HG02678 (cell line): ENCODE results near the gene ZBTB43.
A peak's percentile ranks its signal among the peaks of the same experiment; 100 is the strongest.
"Not testable (repeated sequence)": the region's sequence is repeated elsewhere in the genome, so short reads cannot be mapped to it uniquely, and the experiment has no call there.

Experiments used
- ATAC-seq: cut with Tn5 transposase; IDR thresholded peaks from one replicate; pipeline ENCODE4 v1.9.1; 2021; ENCODE audit warnings: mild to moderate bottlenecking, moderate library complexity; ENCODE audit not compliant: unreplicated experiment

ZBTB43 gene

DNA sequence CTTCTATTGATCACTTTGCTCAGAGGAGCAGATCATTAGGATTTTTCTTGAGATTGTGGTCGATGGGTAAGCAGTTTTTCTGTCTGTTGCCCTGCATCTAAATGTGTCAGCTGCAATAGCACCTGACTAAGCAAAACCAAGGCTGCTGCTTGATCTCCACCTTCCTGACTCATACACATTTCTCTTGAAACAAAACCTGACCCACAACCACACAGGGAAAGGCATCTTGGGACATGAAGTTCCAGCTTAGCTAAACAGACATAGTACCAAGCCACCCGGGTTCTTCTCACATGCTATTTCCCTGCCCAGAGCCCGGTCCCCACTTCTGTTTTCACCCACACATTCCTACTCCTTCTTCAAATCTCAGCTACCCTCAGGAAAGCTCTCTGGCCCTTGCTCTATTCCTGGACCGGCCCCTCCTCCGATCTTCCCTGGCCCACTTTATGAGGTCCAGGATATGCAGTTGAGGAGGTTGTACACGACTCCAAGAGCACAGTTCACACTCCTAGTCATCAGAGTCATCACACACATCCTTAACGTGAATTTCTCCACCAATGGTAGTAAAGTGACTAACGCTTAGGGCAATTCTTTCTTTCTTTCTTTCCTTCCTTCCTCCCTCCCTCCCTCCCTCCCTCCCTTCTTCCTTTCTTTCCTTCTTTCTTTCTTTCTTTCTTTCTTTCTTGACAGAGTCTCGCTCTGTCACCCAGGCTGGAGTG lies 16.0 kb upstream of the ZBTB43 start:
- no peak for ATAC-seq

DNA sequence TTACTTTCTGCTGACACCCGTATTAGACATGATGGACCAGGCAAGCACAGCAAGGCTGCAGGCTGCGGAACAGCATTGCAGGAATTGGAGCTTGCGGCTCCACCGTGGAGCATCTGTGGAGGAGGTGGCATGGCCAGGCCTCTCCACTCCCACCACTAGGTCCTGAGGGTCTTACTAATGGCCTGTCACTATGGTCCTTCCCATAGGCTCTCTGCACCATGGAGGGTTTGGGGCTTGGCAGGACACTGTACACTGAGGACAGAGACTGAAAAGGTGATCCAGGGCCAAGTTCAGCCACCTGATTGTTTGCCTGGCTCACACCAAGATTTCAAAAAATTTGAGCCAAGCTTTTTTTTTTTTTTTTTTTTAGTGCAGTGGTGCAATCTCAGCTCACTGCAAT lies 14.3 kb upstream of the ZBTB43 start:
- no peak for ATAC-seq

DNA sequence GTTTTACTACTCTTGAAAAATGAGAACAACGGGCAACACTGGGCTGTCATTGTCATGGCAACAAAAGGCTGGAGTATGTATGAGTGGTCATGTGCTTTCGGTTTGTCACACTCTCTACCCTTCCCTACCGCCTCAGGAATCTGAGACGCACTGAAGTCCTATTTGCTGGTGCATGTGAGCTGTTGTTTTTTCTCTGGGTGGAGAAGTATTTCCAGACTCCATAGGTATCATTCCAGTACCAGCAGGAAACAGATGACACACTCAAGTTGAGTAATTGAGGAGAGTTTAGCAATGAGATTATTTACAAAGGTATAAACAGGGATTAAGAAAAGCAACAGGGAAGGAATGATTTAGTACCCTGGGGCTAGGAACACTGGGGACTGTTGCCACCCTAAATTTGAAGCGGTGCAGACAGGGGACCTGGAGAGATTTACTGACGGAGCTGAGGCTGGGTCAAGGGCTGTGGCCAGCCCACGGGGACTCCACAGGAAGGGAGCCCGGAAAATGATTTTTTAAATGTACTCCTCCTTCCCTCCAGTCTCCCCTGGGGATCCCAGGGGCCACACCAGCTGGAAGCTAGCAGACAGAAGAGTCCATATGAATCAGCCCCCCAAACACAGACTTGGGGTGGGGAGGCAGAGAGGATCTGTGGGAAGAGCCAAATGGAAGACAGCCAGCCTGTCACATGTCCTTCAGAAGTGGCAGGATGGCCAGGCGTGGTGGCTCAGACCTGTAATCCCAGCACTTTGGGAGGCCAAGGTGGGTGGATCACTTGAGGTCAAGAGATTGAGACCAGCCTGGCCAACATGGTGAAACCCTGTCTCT lies 13.2 kb upstream of the ZBTB43 start:
- ATAC-seq: no peak

DNA sequence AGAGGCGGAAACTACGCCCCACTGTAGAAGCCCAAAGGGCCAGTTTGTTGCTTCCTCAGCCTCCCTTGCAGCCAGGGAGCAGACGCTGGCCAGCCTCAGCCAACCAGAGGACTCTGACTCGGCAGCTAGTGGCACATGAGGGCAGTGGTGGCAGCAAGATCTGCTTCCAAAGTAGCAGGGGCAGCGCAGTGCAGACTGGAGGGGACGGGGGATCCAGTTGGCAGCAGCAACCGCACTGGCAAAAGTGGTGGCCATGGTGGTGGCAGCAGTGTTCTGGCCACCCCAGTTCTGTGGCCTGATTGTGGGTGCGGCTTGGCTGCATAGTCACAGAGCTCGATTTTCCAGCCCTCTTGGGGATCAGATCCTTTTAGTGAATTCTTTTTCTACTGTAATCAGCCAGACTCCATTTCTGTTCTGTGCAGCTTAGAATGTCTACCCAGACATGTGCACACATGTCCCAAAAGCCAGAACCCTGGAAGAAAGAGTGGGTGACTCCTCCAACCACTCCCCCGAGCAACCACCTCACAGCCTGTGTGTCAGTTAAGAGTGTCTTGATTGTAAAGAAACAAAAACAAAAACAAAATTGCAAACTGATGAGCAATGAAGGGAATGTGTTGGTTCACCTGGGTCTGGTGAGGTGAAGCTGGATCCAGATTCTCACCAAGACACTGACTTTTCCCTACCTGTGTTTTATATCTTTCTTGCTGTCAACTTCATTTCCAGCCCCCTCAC lies 11.0 kb upstream of the ZBTB43 start:
- no peak for ATAC-seq

DNA sequence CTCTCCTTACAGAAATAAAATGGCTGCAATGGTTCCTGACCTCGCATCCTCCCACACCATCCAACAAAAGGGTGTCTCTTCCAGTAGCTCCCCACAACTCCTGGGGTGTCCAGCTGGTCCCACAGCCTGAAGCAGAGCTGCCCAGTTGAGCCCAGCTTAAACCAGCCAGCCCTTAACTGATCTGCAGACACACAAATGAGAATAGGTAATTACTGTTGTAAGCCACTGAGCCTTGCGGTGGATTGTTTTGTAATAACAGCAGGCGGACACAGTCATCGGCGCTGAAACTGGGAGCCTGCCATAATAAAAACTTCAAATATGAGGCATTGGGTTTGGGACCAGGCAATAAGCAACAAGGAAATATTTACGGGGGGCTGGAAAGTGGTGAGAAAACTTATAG lies 10.4 kb upstream of the ZBTB43 start:
- no peak for ATAC-seq

DNA sequence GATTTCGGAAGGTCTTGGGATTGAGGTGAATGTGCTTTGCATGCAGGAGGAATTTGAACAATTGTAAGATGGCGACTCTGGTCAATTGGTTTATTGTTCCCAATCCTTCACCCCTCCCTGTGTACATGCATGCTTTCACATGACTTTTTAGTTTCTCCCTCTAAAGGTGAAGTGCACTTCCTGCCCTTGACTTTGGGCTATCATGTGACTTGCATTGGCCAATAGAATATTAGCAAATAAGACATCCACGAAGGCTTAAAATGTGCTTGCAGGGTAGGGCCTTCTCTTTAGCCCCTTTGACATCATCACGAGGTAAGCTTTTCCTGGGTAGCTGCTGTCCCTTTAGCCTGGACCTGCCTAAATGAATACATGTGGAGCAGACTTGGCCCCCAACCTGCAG lies 8.1 kb upstream of the ZBTB43 start:
- no peak for ATAC-seq

DNA sequence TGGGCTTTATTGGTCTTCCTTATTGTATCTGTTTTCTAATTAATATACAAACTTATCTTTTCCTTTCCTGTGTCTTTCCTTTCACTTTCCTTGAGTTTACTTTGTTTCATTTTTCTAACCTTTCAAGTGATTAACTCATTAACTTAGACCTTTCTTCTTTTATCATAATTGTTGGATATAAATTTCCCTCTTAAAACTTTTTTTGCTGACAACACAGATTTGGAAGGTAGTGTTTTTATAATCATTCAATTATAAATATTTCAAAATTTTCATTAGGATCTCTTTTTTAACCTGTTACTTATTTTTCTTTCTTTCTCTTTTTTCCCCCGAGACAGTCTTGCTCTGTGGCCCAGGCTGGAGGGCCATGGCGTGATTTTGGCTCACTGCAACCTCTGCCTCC lies 6.9 kb upstream of the ZBTB43 start:
- ATAC-seq: no peak

DNA sequence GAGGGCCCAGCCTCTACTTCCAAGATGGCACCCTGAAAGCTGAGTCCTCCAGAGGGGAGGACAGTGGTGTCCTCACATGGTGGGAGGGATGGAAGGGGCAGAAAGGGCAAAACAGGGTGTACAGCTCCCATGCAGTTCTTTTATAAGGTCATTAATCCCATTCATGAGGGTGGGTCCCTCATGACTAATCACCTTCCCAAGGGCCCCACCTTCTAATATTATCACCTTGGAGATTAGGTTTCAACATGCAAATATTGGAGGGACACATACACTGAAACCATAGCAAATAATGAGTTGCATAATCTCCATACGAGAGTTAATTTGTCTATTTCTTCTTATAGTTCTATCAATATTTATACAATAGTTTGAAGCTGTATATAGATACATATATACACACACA lies 5.8 kb upstream of the ZBTB43 start:
- ATAC-seq: no peak

DNA sequence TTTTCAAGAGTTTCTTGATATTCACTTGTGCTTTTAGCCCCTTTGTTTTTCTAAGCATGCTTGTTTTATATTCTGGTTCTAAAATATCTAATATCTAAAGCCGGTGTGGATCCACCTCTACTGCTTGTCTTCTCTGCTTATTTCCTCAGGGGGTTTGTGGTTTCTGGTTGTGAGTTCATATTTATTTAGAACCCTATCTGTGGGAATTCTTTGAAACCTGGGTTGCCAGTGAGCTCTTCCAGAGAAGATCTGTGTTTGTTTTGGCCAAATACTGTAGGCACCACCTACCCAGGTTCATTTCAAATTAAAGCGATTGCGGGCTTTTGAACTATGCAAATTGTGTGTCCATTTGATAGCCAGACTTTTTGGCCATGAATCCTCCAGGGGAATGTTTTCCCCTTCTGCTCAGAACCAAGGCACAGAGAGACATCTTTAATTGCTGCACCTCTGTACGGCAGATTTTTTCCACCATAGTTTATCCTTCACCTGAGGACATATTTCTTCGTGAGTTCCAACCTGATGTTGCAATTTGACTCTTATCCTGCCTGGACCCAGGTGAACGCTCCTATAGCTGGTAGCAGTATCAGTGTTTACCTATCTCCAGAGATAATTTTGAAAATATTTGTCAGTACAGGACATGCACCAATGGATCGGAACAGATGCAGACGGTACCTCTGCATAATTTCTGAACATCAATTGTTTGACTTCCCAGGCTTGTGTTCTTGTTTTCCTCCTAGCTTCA lies 2.4 kb upstream of the ZBTB43 start:
- ATAC-seq: no peak

DNA sequence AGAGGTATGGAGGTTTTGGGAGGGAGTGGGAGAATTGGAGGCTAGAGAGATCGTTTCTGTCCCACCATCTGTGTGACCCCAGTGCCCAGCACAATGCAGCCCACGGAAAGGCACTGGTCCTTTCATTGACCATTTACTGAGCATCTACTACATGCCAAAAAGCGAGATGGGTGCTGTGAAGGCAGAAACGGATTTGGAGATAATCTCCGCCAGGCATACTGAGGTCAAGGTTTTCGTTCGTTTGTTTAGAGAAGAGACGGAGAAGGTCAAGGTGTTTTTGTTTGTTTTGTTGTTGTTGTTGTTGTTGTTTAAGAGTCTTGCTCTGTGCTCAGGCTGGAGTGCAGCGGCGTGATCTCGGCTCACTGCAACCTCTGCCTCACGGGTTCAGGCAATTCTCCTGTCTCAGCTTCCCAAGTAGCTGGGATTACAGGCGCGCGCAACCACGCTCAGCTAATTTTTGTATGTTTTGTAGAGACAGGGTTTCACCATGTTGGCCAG lies 593 bp upstream of the ZBTB43 start:
- ATAC-seq: no peak

DNA sequence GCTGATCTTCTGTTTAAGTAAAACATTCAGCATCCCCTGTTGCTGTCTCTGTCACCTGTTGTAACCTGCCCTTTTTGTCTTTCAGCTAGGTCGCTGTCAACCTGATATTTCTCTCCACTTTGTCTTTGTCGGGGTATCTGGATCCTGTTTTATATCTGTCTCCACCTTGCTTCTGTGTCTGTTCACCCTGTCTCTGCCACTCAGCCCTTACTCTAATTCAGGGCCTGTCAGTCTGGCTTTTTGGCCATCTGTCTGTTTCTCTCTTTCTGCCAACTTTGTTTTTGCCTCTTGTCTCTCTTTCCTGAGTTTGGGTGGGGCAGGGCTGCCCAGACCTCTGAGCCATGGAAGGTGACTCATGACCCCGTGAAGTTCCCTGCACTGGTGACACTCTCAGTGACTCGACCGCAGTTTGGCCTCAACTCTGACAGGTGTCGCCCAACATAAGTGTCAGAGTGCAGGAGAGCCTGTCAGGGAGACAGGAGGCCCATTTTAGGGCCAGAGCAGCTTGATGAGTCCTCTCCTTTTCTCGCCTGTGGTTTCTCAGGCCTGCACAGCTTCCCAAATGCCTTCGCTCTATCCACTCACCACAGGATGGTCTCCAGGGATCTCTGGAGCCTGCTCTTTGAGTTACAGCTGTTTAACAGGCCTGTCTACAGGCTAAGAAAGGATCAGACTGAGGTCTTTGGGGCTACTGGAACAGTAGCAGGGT lies 868 bp downstream of the ZBTB43 start:
- ATAC-seq: peak; percentile 67

DNA sequence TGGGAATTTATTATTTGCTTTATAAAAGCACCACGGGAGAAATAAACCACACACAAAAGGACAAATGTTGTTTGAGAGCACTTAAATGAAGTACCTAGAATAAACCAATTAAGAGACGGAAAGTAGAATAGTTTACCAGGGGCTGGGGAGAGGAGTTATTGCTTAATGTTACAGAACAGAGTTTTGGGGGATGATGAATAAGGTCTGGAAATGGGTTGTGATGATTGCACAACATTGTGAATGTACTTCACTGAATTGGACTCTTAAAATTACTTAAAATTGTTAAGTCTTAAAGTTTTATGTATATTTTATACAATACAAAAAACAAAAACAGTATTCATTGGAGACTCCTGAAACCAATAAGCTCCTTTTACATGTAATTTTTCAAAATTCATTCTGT lies 1.5 kb downstream of the ZBTB43 start:
- no peak for ATAC-seq

DNA sequence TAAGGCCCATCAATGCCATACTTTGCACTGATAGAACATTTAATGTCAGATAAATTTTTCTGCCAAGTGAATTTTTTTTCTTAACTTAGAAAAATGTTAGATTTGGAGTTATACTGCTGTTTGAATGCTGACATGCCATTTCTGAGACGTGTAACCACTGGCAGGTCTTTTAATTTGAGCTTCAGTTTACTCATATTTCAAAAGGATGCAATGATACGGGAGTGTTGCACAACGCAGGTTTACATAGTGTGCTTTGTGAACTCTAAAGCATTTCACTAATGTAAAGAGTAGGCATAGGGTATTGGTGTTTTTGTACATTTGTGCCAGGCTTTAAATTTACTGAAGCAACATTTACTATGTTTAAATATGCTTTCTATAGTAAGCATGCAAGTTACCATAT lies 4.2 kb downstream of the ZBTB43 start:
- ATAC-seq: no peak

DNA sequence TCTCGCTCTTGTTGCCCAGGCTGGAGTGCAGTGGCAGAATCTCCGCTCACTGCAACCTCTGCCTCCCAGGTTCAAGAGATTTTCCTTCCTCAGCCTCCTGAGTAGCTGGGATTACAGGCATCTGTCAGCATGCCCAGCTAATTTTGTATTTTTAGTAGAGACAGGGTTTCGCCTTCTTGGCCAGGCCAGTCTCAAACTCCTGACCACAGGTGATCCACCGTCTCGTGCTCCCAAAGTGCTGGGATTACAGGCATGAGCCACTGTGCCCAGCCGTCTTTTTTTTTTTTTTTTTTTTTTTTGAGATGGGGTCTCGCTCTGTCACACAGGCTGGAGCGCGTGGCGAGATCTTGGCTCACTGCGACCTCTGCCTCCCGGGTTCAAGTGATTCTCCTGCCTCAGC lies 5.4 kb downstream of the ZBTB43 start:
- not testable (repeated sequence) for ATAC-seq

DNA sequence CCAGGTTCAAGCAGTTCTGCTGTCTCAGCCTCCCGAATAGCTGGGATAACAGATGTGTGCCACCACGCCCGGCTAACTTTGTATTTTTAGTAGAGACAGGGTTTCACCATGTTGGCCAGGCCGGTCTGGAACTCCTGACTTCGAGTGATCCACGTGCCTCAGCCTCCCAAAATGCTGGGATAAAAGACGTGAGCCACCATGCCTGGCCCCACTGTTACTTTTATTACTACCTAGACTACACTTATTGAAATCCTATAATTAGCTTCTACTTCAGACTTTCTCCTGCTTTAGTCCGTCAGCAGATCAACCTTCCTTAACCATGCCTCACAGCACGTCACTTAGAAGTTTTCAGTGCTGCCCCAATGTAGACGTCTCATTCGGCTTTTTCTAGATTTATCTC lies 8.2 kb downstream of the ZBTB43 start:
- ATAC-seq: no peak

DNA sequence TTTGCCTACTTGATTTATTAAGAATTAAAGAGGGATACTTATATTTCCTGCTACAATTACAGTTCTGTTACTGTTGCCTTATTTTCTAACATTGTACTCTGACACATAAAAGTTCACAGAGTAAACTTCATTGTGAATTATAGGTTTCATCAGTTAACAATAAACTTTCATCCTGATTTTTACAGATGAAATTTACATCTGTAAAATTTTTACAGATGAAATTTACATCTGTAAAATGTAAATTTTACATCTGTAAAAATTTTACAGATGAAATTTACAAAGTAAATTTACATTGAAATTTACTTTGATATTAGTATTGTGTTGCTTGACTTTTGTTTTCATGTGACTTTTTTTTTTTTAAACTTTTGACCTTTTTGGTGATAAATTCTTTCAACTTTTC lies 9.3 kb downstream of the ZBTB43 start:
- ATAC-seq: no peak

DNA sequence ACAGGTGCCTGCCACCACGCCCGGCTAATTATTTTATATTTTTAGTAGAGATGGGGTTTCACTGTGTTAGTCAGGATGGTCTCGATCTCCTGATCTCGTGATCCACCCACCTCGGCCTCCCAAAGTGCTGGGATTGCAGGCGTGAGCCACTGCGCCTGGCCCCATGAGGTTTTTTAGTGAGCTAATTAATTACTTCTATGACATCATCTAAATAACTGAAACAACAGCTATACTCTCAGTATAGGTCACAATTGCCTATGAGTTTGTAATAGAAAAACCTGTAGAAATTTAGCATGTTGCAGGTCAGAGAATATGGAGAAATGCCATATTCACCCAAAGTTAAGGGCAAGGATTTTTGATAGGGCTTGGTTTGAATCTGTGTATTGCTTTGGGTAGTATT lies 12.8 kb downstream of the ZBTB43 start:
- not testable (repeated sequence) for ATAC-seq

DNA sequence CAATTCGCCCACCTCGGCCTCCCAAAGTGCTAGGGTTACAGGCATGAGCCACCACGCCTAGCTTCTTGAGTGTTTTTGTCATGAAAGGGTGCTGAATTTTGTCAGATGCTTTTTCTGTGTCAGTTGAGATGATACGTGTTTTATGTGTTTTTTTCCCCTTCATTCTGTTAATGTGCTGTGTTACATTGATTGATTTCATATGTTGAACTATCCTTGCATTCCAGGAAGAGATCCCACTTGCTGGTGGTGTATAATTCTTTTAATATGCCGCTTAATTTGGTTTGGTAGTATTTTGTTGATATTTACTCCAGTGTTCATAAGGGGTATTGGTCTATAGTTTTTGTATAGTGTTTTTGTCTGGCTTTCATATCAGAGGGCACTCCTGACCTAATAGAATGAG lies 13.6 kb downstream of the ZBTB43 start:
- ATAC-seq: no peak

DNA sequence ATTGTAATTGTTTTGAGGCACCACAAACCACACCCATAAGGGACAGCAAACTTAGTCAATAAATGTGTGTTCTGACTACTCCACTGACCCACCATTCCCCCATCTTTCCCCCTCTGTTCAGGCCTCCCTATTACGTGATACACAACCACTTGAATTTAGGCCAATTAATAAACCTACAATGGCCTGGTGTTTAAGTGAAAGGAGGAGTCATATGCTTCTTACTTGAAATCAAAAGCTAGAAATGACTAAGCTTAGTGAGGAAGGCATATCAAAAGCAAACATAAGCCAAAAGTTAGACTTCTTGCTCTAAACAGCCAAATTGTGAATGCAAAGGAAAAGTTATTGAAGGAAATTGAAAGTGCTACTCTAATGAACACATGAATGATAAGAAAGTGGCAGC lies 14.6 kb downstream of the ZBTB43 start:
- no peak for ATAC-seq

DNA sequence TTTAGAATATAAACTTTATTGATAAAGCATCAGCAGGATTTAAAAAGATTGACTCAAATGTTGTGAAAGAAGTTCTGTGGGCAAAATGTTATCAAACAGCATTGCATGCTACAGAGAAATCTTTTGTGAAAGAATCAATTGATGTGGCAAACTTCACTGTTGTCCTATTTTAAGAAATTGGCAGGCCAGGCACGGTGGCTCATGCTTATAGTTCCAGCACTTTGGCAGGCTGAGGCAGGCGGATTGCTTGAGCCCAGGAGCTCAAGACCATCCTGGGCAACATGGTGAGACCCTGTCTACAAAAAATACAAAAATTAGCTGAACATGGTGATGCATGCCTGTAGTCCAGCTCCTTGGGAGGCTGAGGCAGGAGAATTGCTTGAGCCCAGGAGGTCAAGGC lies 17.4 kb downstream of the ZBTB43 start:
- no peak for ATAC-seq
